H7 (cell line): ENCODE measurements around the gene ATXN10. TPM values are rescaled to one million over a fixed set of nuclear protein-coding genes. Genes with fewer than 3 reads are reported as not detected.

Experiments
- DNase-seq: peaks from one replicate; pipeline ENCODE4 v3.0.0; 2012
- H3K27me3 ChIP-seq: 2 replicates; pipeline ENCODE4 v1.6.0; 2011; ENCODE audit warnings: mild to moderate bottlenecking, low read length; ENCODE audit not compliant: control insufficient read depth, insufficient read depth
- H3K36me3 ChIP-seq: replicated peaks from 2 replicates; pipeline ENCODE4 v1.5.1; 2011; ENCODE audit warnings: low read length; ENCODE audit not compliant: control insufficient read depth, insufficient read depth
- H3K4me3 ChIP-seq: 2 replicates; pipeline ENCODE4 v1.5.1; 2011; ENCODE audit warnings: low read depth, mild to moderate bottlenecking, control low read depth, low read length, moderate library complexity; ENCODE audit not compliant: insufficient read depth
- total RNA-seq: library from RNA; depleted of rRNA; stranded (reverse); fragments of >200 nt; shearing (Covaris generic); gene quantifications from 2 replicates; pipeline ENCODE4 v1.2.3, GENCODE V29; 2014

Gene ATXN10
- total RNA-seq, 1 experiment from 2014 or later: 62.7 TPM

GRCh38 chr22:45638197-45638596 is 33.4 kb upstream of the ATXN10 start:
- DNase-seq: no peak
- no peaks in the 10 kb centered on the region for H3K36me3 ChIP-seq
- H3K4me3 ChIP-seq: no peak overlapping the region
- peaks cover 8% of the 10 kb centered on the region for H3K27me3 ChIP-seq

GRCh38 chr22:45638834-45639746 is 32.5 kb upstream of the ATXN10 start:
- peaks cover 8% of the 10 kb centered on the region for H3K27me3 ChIP-seq
- DNase-seq: peak; percentile 50
- H3K36me3 ChIP-seq: no peaks in the 10 kb centered on the region
- H3K4me3 ChIP-seq: no peak overlapping the region

- H3K4me3 ChIP-seq: no peak overlapping the region
- no peak for DNase-seq
- H3K27me3 ChIP-seq: peaks cover 10% of the 10 kb centered on the region
- no peaks in the 10 kb centered on the region for H3K36me3 ChIP-seq
Observed at GRCh38 chr22:45639747-45640102, 31.9 kb upstream of the ATXN10 start.

DNA sequence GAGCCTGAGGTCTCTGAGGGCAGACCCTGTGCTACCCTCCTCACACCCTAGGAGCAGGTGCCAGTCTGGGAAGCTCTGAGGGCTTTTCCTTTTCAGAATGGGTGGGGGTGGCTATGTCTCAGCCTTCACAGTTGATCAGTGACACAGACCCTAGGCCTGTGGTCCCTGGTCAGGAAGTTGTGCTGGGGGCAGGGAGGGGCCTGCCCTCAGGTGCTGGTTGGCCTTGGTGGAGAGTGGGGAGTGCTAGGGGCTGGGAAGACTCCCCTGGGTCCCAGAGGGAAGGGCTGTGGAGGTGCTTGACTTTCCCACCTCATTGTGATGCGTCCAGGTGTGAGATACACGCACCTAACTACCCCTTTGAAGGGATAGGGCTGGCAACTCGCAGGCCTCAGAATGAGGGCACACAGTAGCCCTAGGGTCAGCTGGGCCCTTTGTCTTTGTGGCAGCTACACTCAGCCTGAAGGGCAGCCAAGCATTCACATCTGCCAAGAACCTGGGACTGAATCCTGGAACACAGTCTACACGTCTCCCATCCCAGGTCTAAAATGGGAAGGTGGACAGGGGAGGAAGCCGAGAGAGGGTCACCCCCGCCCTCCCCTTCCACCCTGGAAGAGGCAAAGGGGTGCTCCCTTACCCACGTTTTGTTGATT is 31.2 kb upstream of the ATXN10 start:
- Histone ChIP-seq H3K4me3 (no peak overlapping the region), H3K36me3 (no peaks in the 10 kb centered on the region), H3K27me3 (peaks cover 16% of the 10 kb centered on the region)
- DNase-seq: peak; percentile 55

- H3K27me3 ChIP-seq: peaks cover 17% of the 10 kb centered on the region
- DNase-seq: no peak
Observed at GRCh38 chr22:45640941-45641621, 30.6 kb upstream of the ATXN10 start.

DNA sequence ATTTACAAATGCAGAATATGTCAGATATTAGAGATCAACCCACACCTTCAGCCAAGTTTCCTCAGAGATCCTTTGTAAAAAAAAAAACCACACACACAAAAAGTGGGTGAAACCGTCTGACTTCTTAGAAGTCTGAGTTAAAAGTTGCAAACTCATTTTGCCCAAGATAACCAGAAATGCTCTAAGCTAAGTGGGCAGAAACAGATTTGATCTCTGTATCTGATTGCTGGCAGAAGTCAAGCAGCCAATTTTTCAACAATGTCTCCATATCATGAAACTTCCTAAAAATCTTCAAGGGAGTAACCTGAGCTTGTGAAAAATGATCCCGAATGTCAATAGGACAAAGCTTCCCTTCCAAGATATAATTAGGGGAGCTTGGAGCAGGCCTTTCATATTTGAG is 28.6 kb upstream of the ATXN10 start:
- Histone ChIP-seq H3K4me3 (no peak overlapping the region), H3K27me3 (peaks cover 17% of the 10 kb centered on the region), H3K36me3 (no peaks in the 10 kb centered on the region)
- DNase-seq: no peak

More at GRCh38 chr22:45640941-45641621, 30.6 kb upstream of the ATXN10 start:
- H3K4me3 ChIP-seq: no peak overlapping the region
- H3K36me3 ChIP-seq: no peaks in the 10 kb centered on the region

GRCh38 chr22:45644714-45645113 is 26.9 kb upstream of the ATXN10 start:
- DNase-seq: no peak
- peaks cover 12% of the 10 kb centered on the region for H3K27me3 ChIP-seq
- no peaks in the 10 kb centered on the region for H3K36me3 ChIP-seq
- no peak overlapping the region for H3K4me3 ChIP-seq

DNA sequence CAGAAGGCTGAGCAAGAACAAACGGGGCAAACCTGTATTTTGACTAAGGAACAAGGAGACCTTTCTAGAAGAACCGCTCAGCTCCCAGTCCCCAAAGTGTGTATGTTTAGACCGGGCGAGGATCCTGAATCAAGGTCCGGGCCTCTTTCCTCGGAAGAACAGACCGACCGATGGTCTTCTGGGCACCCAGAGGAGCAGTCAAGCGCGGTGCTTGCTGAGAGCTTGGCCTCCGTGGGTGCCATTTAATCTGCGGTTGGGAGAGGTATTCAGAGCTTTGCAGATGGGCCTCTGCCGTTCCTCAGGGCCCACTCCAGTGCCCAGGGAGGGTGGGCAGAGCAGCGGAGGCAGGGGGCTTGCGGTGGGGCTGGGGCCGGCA is 26.5 kb upstream of the ATXN10 start:
- Histone ChIP-seq H3K27me3 (peaks cover 9% of the 10 kb centered on the region), H3K4me3 (peak overlapping the region; percentile 36), H3K36me3 (no peaks in the 10 kb centered on the region)
- DNase-seq: no peak

- H3K4me3 ChIP-seq: peak overlapping the region; percentile 36
Observed at GRCh38 chr22:45645526-45646414, 25.9 kb upstream of the ATXN10 start.

DNA sequence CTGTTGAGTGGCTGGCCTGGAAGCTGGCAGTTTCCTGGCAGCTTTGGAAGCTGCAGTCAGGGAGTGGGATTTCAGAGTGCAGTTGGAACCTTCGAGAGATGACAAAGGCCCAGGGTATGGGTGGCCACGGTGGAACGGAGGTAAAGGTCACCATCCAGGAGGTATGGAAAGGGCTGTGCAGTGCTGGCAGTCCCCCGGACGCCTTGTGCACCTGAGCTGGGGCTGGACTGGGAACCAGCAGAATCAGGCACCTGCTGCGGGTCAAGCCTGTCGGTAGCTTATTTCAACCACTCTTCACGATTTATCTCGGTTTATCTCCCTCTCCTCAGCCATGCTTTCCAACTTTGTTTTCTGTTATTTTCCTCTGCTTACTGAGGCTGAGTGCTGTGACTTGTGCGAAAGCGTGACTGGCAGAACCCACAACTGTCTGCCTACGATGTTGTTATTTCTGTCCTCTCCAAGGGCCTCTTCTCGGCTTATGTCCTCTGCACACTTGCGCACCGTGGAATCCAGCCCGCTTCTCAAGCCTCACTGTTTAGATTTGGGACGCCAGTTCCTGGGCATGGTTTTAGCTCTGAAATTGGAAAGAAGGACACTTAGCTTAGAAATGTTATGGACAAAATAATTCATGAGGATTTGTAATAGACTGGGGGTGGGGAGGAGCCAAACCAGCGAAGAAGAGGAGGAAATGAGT is 24.0 kb upstream of the ATXN10 start:
- Histone ChIP-seq H3K4me3 (no peak overlapping the region), H3K27me3 (peaks cover 9% of the 10 kb centered on the region), H3K36me3 (no peaks in the 10 kb centered on the region)
- no peak for DNase-seq

More at GRCh38 chr22:45645526-45646414, 25.9 kb upstream of the ATXN10 start:
- Histone ChIP-seq H3K36me3 (no peaks in the 10 kb centered on the region), H3K27me3 (peaks cover 9% of the 10 kb centered on the region)
- DNase-seq: peak; percentile 96

GRCh38 chr22:45648301-45649117 is 23.1 kb upstream of the ATXN10 start:
- H3K27me3 ChIP-seq: peaks cover 9% of the 10 kb centered on the region
- no peak for DNase-seq
- H3K4me3 ChIP-seq: no peak overlapping the region
- no peaks in the 10 kb centered on the region for H3K36me3 ChIP-seq

DNA sequence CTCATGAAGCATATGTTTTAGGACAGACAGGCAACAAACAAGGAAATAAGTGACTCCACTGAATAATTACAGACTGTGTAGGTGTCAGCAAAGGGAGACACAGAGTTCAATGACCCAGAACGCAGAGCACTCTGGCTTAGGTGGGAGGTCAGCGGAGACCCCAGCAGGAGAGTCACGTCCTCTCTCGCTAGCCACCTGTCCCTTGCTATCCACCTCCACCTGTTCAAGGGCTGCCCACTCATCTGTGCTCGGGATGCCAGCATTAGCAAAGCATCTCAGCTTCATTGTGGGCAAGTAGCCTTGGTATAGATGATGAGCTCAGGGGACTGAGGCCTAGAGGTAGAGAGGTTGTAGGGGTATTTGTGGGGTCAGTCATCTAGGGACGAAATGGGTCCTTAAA is 21.8 kb upstream of the ATXN10 start:
- no peaks in the 10 kb centered on the region for H3K36me3 ChIP-seq
- H3K4me3 ChIP-seq: no peak overlapping the region
- DNase-seq: no peak
- H3K27me3 ChIP-seq: peaks cover 6% of the 10 kb centered on the region

DNA sequence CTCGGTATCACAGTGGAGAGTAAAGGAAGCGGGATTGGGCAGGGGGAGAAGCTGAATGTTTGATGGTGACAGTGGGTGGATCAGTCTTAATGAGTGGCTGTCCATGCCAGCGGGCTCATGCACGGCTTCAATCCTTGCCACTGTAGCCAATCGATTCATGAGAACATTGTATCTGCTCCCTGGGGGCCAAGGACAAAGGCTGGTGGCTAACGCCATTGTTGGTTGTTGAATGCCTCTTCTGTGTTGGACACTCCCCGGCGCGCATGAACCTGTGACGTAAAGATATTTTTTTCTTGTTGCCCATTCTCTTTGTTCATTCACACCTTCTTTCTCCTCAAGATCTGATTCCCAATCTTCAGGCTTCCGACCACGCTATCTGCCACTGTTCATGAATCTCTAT is 20.9 kb upstream of the ATXN10 start:
- no peak for DNase-seq
- Histone ChIP-seq H3K27me3 (no peaks in the 10 kb centered on the region), H3K36me3 (no peaks in the 10 kb centered on the region), H3K4me3 (no peak overlapping the region)
